Right renal cortex interstitium (tissue), 3 donors: ENCODE data around the gene TMEM207. TPM values are rescaled to one million over a fixed set of nuclear protein-coding genes. Genes with fewer than 3 reads are reported as not detected.

Source experiments
- DNase-seq, 3 donors: peaks; one replicate each; pipeline ENCODE4 v3.0.0-alpha.2; 2013; ENCODE audit warnings: low read depth in 3 of 3, low spot score in 2 of 3
- polyA plus RNA-seq, 3 donors: library from polyadenylated mRNA; unstranded; fragments of 120-200 nt; gene quantifications; one replicate each; pipeline ENCODE4 v1.2.1, GENCODE V29; 2013; ENCODE audit not compliant: insufficient read length in 3 of 3

TMEM207 gene
- polyA plus RNA-seq, 3 donors: 17.6 to 22.3 (median 21.4) TPM

DNA sequence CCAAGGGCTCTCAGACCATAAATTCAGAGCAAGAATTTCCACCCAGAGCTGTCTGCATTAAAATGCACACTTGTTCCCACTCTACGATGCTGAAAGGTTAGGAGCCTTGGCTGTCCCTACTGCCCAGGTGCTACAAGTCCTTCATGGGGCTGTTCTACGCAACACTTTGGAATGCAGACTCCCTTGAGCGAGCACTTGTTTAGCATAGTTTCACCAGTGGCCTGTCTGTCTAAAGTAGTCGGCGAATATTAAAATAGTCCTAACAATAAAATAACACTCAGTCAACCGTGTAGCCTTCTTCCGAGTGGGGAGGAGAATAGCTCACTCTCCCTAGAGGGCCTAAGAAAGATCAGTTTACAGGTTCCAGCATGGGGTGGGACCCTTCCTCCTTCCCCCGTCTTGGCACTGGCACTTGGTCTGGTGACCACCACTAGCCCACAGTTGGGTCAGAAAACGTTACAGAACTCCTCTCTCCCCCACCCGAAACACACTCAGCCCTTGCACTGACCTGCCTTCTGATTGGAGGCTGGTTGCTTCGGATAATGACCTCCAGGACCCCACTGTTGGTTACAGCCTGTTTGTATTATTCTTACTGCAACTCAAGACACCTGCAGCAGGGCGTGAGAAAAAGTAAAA is 62.0 kb downstream of the TMEM207 start, which contains the start of gene CLDN16:
TSS of gene CLDN16 (plus strand) at position 586 of the 636 bp plus-strand sequence. CDS start 167 bp downstream, outside the sequence.
- no peak for DNase-seq

DNA sequence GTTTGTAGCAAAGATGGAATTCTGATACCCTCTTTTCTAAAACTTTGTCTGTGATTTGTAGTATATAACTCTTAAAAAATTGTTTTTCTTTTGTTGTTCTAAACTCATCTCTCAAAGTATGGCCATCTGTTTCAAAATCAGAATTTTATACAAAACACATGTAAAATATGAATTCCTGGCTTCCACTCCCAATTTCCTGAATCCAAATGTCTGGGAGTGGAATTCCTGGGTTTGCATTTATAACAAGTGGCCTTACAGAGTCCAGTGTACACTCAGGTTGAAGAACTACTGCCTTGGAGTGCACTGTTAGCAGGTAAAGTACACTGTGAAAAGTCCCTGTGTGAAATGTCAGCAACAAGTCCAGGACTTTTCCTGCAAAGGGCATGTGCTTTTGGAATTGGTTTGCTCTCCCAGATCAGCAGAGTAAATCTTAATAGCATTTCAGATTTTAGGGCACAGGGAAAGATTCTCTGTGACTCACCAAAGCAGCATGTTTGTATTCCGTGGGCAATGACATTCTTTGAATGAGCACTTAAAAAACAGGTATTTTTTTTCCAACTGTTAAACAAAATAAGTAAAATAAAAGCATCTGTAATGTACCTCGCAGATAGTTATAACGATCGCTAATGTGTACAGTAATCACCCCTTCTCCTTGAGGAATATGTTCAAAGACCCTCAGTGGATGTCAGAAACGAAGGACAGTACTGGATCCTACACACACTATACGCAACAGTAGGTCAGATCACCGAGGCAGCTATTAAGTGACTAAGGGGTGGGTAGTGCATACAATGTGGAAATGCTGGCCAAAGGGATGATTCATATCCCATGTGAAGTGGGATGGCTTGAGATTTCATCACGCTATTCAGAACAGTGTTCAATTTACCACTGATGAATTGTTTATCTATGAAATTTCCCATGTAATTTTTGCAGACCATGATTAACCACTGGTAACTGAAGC is 63.7 kb downstream of the TMEM207 start:
- no peak for DNase-seq

DNA sequence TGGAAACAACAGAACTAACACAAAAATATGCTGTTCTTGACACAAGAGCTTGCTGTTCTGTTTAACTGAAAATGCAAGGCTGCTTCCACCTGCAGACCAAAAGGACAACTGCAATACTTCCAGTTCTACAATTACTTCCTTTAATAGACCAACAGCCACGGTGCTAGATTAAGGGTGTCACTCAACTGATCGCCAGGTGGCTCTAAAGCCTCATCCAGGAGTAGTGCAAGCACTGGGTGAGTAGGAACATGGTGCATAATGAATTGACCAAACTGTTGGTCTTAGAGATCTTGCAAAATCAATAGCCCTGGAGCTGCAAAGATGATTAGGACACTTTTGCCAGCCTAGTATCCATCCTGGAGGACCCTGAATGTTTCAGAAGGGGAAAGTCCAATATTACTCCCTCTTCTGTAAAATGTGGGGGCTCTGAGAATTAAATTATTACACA is 65.4 kb downstream of the TMEM207 start:
- DNase-seq: no peak

DNA sequence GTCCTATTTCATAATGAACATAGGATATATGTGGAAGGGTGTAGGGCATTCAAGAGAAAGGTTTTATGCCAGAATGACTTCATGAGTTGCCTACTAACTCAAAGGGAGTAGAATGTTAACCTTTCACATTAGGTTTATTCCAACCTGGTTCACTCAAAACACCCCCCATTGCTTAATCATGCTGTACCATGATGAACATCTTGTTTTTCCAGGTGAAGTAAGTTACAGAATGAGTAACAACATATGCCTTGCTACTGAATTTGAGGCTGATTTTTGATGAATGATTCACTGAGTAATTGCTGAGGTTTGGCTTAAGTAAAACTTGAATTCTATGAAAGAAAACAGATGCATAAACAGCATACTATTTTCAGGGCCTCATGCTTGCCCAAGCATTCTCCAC is 67.6 kb downstream of the TMEM207 start:
- no peak for DNase-seq

DNA sequence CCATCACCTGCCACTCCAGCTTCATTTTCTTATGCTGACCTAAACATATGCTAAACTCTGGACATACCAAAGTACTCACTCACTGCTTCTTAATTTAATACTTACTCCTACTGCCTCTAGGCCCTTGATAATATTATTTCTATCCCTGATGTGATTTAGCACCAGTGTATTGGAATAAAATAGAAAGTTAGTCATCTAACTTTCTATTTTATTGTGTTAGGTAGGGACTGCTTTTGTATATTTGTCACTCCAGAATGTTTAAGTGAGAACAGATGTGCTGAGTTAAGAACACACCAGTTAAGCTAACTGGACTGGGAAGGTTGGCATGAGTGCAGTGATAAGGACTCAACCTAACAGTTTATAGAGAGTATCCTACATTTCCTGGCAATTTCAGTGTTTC is 68.3 kb downstream of the TMEM207 start:
- no peak for DNase-seq

DNA sequence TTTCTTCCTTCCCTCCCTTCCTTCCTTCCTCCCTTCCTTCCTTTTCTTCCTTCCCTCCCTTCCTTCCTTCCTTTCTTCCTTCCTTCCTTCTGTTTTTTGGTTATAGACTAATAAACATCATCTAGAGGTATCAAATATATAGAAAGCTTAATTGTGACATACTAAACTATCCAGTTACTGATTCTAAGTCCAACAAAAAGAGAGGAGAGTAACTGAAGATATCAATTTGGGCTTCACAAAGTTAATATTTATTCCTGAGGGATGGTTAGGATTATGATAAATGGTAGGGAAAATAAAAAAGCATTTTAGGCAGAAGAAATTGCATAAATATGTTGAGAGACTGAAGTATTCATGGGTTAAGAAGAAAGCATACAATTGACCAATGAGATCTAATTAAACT is 69.5 kb downstream of the TMEM207 start:
- DNase-seq: no peak

Other genes with a start within 250 kb of the TMEM207 start
- 10 to 100 TPM; 65.5 to 83.6 (median 80.9) TPM for gene CLDN1, start 127.5 kb downstream of the TMEM207 start, polyA plus RNA-seq
- 10 to 100 TPM; 40.8 to 51.8 (median 49.3) TPM for gene CLDN16, start 61.7 kb downstream of the TMEM207 start, polyA plus RNA-seq
- gene IL1RAP, start 64.2 kb upstream of the TMEM207 start, polyA plus RNA-seq: 10 to 100 TPM; 19.4 to 27.4 (median 19.5) TPM